Measurements from ENCODE around the gene SLC6A15. TPM values are rescaled to one million over a fixed set of nuclear protein-coding genes. Genes with fewer than 3 reads are reported as not detected.

SLC6A15 gene
- total RNA-seq, 1 experiment from 2014 or later, result 0.07 TPM

DNA sequence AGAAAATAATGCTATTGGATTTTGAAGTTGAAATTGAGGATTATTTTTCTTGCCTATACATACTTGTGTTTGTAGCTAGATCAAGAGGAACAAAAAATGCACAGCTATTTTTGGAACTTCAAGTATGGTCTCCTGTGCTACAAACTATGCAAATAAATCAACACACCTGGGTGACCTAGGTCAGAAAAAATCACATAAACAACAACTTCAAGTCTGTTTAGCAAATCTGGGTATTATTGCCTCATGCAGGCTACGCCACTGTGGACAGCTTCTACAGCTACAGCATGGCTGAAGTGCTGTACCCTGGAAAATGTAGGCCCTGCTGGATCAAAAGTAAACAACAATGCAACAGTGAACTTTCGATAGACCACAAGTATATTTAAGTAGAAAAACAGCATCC lies 87.5 kb downstream of the SLC6A15 start:
- Histone ChIP-seq H3K27me3 (ENCODE audit: insufficient read depth, low read length) (no peaks in the 10 kb centered on the region), H3K27ac (ENCODE audit: low read depth, low read length) (no peak overlapping the region), H3K79me2 (ENCODE audit: insufficient read depth, low read length) (no peaks in the 10 kb centered on the region), H3K4me1 (ENCODE audit: control insufficient read depth in 1 of 2, insufficient read depth in 2 of 2, low read length in 2 of 2) (no peaks in the 10 kb centered on the region), H3K36me3 (ENCODE audit: control insufficient read depth in 1 of 2, insufficient read depth in 2 of 2, low read length in 2 of 2) (no peaks in the 10 kb centered on the region), H2AFZ (ENCODE audit: low read depth, low read length, poor library complexity, severe bottlenecking) (no peak overlapping the region), H4K20me1 (ENCODE audit: insufficient read depth) (no peaks in the 10 kb centered on the region; the same call in 1 of the 2 replicates), H3K4me3 (replicated peaks in 1 of 2; ENCODE audit: low read depth in 1 of 2, low read length in 2 of 2) (no peak overlapping the region), H3K9me3 (ENCODE audit: control insufficient read depth in 1 of 2, insufficient read depth in 1 of 2, low read depth in 1 of 2, low read length in 2 of 2) (no peaks in the 10 kb centered on the region), H3K9ac (ENCODE audit: low read length) (no peak overlapping the region), H3K9me2 (ENCODE audit: insufficient read depth) (no peaks in the 10 kb centered on the region), H3K4me2 (ENCODE audit: low read length) (no peak overlapping the region)
- TF ChIP-seq TCF7L2 (IDR thresholded peaks at IDR 0.05; ENCODE audit: borderline replicate concordance, extremely low read depth, insufficient read depth, insufficient read length) (no peak), POLR2A (IDR thresholded peaks at IDR 0.05; ENCODE audit: borderline replicate concordance, extremely low read depth, insufficient read depth, insufficient read length) (no peak), CBX3 (IDR thresholded peaks at IDR 0.05; ENCODE audit: low read depth) (no peak)
- POLR2A ChIA-PET, result no interaction called here
- RAD21 ChIA-PET (ENCODE audit: low non-redundant PET in 1 of 2, low total read pairs in 2 of 2, uncharacterized antibody in 2 of 2, unreplicated experiment in 2 of 2), result no interaction called here
- CTCF ChIA-PET, result interaction anchor here (1.7 kb wide), 1 partner anchor 16 kb away, joined by 4 read pairs; no protein-coding TSS in a partner anchor
- BruUV-seq (replicated peaks), result no TSS peak
- intact Hi-C loops (cut with micrococcal nuclease), result no loop called here
- ATAC-seq (no peak), DNase-seq (ENCODE audit: low read depth, low spot score) (no peak)

DNA sequence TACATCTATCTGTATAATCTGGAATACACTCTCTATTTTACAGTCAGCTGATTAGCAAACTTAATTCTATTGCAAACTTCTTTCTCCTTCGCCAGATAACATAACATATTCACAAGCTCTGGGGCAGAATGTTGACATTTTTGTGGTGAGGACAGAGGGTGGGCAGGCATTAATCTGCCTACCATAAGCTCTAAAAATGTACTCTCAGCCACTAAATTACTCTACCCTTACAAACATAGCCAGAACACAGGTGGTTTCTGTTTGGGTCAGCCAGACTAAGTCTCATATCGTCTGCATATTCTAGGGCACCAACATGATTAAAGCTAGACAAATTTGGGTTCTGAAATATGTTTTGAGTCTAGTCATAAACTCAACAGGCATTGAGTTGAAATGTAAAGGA lies 90.1 kb downstream of the SLC6A15 start:
- ATAC-seq (no peak), DNase-seq (ENCODE audit: low read depth, low spot score) (no peak)
- ChIA-PET RAD21 (ENCODE audit: low non-redundant PET in 1 of 2, low total read pairs in 2 of 2, uncharacterized antibody in 2 of 2, unreplicated experiment in 2 of 2) (no interaction called here), POLR2A (no interaction called here), CTCF (no interaction called here)
- no peak overlapping the region for H3K4me2 ChIP-seq (ENCODE audit: low read length)
- no peaks in the 10 kb centered on the region for H3K36me3 ChIP-seq (ENCODE audit: control insufficient read depth in 1 of 2, insufficient read depth in 2 of 2, low read length in 2 of 2)
- H3K79me2 ChIP-seq (ENCODE audit: insufficient read depth, low read length), result no peaks in the 10 kb centered on the region
- no peak overlapping the region for H3K27ac ChIP-seq (ENCODE audit: low read depth, low read length)
- no TSS peak for BruUV-seq (replicated peaks)
- no peaks in the 10 kb centered on the region for H3K4me1 ChIP-seq (ENCODE audit: control insufficient read depth in 1 of 2, insufficient read depth in 2 of 2, low read length in 2 of 2)
- no peaks in the 10 kb centered on the region for H4K20me1 ChIP-seq (ENCODE audit: insufficient read depth)
- no peak overlapping the region for H3K4me3 ChIP-seq (replicated peaks in 1 of 2; ENCODE audit: low read depth in 1 of 2, low read length in 2 of 2)
- intact Hi-C loops (cut with micrococcal nuclease), result no loop called here
- no peaks in the 10 kb centered on the region for H3K27me3 ChIP-seq (ENCODE audit: insufficient read depth, low read length)
- no peaks in the 10 kb centered on the region for H3K9me2 ChIP-seq (ENCODE audit: insufficient read depth)
- no peak overlapping the region for H2AFZ ChIP-seq (ENCODE audit: low read depth, low read length, poor library complexity, severe bottlenecking)
- H3K9ac ChIP-seq (ENCODE audit: low read length), result no peak overlapping the region
- no peaks in the 10 kb centered on the region for H3K9me3 ChIP-seq (ENCODE audit: control insufficient read depth in 1 of 2, insufficient read depth in 1 of 2, low read depth in 1 of 2, low read length in 2 of 2)
- TF ChIP-seq SIN3A (IDR thresholded peaks at IDR 0.05; ENCODE audit: low read depth), result no peak
- no peak for TF ChIP-seq ELF1 (IDR thresholded peaks at IDR 0.05; ENCODE audit: borderline replicate concordance, low read depth)
- TF ChIP-seq, protein P1, sequence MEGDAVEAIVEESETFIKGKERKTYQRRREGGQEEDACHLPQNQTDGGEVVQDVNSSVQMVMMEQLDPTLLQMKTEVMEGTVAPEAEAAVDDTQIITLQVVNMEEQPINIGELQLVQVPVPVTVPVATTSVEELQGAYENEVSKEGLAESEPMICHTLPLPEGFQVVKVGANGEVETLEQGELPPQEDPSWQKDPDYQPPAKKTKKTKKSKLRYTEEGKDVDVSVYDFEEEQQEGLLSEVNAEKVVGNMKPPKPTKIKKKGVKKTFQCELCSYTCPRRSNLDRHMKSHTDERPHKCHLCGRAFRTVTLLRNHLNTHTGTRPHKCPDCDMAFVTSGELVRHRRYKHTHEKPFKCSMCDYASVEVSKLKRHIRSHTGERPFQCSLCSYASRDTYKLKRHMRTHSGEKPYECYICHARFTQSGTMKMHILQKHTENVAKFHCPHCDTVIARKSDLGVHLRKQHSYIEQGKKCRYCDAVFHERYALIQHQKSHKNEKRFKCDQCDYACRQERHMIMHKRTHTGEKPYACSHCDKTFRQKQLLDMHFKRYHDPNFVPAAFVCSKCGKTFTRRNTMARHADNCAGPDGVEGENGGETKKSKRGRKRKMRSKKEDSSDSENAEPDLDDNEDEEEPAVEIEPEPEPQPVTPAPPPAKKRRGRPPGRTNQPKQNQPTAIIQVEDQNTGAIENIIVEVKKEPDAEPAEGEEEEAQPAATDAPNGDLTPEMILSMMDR (IDR thresholded peaks at IDR 0.05 in 2 of 3, conservative IDR thresholded peaks at IDR 0.05 in 1 of 3; ENCODE audit: borderline replicate concordance in 1 of 3, insufficient read depth in 1 of 3, low read depth in 2 of 3, low read length in 2 of 3), result no peak
- TF ChIP-seq ZNF274 (IDR thresholded peaks at IDR 0.05; ENCODE audit: low read depth, low read length), result no peak
- TF ChIP-seq YY1 (IDR thresholded peaks at IDR 0.05; ENCODE audit: extremely low read depth, insufficient replicate concordance, low read depth, low read length), result no peak
- no peak for TF ChIP-seq CEBPB (IDR thresholded peaks at IDR 0.05; ENCODE audit: low read depth)
- TF ChIP-seq EGR1 (IDR thresholded peaks at IDR 0.05; ENCODE audit: low read depth), result no peak
- no peak for TF ChIP-seq SP1 (IDR thresholded peaks at IDR 0.05; ENCODE audit: low read depth)
- no peak for TF ChIP-seq POLR2A (IDR thresholded peaks at IDR 0.05; ENCODE audit: borderline replicate concordance, extremely low read depth, insufficient read depth, insufficient read length)
- TF ChIP-seq, protein P2, sequence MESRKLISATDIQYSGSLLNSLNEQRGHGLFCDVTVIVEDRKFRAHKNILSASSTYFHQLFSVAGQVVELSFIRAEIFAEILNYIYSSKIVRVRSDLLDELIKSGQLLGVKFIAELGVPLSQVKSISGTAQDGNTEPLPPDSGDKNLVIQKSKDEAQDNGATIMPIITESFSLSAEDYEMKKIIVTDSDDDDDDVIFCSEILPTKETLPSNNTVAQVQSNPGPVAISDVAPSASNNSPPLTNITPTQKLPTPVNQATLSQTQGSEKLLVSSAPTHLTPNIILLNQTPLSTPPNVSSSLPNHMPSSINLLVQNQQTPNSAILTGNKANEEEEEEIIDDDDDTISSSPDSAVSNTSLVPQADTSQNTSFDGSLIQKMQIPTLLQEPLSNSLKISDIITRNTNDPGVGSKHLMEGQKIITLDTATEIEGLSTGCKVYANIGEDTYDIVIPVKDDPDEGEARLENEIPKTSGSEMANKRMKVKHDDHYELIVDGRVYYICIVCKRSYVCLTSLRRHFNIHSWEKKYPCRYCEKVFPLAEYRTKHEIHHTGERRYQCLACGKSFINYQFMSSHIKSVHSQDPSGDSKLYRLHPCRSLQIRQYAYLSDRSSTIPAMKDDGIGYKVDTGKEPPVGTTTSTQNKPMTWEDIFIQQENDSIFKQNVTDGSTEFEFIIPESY (IDR thresholded peaks at IDR 0.05; ENCODE audit: extremely low read depth, insufficient replicate concordance, low read length), result no peak
- TF ChIP-seq JUND (IDR thresholded peaks at IDR 0.05), result no peak
- no peak for TF ChIP-seq ZFX (IDR thresholded peaks at IDR 0.05)

Measured in HCT116 (cell line).